DOHH2 (cell line): ENCODE measurements around the gene OGFOD2.

ENCODE experiments used
- H3F3A ChIP-seq: fragments of 200-600 bp; sonication (generic), shearing (Covaris generic); 2 replicates; pipeline ENCODE4 v1.6.0; 2016; ENCODE audit warnings: antibody characterized with exemption, mild to moderate bottlenecking; ENCODE audit not compliant: control insufficient read depth, insufficient read depth
- H3K27ac ChIP-seq: fragments of 200-600 bp; sonication (generic); 2 replicates; pipeline ENCODE4 v1.5.1; 2014; ENCODE audit warnings: low read depth, mild to moderate bottlenecking, low read length, moderate library complexity
- H3K27me3 ChIP-seq: fragments of 200-600 bp; sonication (generic); 2 replicates; pipeline ENCODE4 v1.6.1; 2014; ENCODE audit warnings: mild to moderate bottlenecking, low read length, mixed read lengths; ENCODE audit not compliant: control insufficient read depth
- H3K36me3 ChIP-seq: fragments of 200-600 bp; sonication (generic); 2 replicates; pipeline ENCODE4 v1.6.1; 2014; ENCODE audit warnings: mild to moderate bottlenecking, low read length, moderate library complexity, mixed read lengths; ENCODE audit not compliant: control insufficient read depth
- H3K4me1 ChIP-seq: fragments of 200-600 bp; sonication (generic); 2 replicates; pipeline ENCODE4 v1.6.1; 2014; ENCODE audit warnings: mild to moderate bottlenecking, low read length, mixed read lengths; ENCODE audit not compliant: control insufficient read depth
- H3K4me2 ChIP-seq: fragments of 200-600 bp; sonication (generic); 2 replicates; pipeline ENCODE4 v1.6.0; 2014; ENCODE audit warnings: mild to moderate bottlenecking, low read length, moderate library complexity
- H3K4me3 ChIP-seq: fragments of 200-600 bp; sonication (generic); 2 replicates; pipeline ENCODE4 v1.5.1; 2014; ENCODE audit warnings: mild to moderate bottlenecking, low read length, mixed read lengths
- H3K79me2 ChIP-seq: fragments of 200-600 bp; sonication (generic); 2 replicates; pipeline ENCODE4 v1.6.1; 2014; ENCODE audit warnings: mild to moderate bottlenecking, low read length, mixed read lengths; ENCODE audit not compliant: control insufficient read depth
- H3K9me2 ChIP-seq: fragments of 200-600 bp; sonication (generic); replicated peaks from 2 replicates; pipeline ENCODE4 v1.6.1; 2014; ENCODE audit warnings: mild to moderate bottlenecking, low read length, mixed read lengths; ENCODE audit not compliant: control insufficient read depth
- H3K9me3 ChIP-seq: fragments of 200-600 bp; sonication (generic); 2 replicates; pipeline ENCODE4 v1.6.1; 2014; ENCODE audit warnings: antibody characterized with exemption, low read length, mixed read lengths; ENCODE audit not compliant: control insufficient read depth, insufficient read depth
- H4K20me1 ChIP-seq: fragments of 200-600 bp; sonication (generic); 2 replicates; pipeline ENCODE4 v1.6.0; 2014; ENCODE audit warnings: low read depth, mild to moderate bottlenecking, antibody characterized with exemption, low read length, moderate library complexity; ENCODE audit not compliant: control insufficient read depth, insufficient read depth
- CTCF ChIP-seq: fragments of 200-600 bp; sonication (generic); IDR thresholded peaks from one replicate; pipeline ENCODE4 v1.5.1; 2014; ENCODE audit warnings: antibody characterized with exemption, mild to moderate bottlenecking, low read depth, low read length; ENCODE audit not compliant: poor library complexity, severe bottlenecking
- EZH2phosphoT487 ChIP-seq: fragments of 200-600 bp; sonication (generic); IDR thresholded peaks from 2 replicates; pipeline ENCODE4 v1.6.1; 2017; ENCODE audit warnings: borderline replicate concordance, mild to moderate bottlenecking, antibody characterized with exemption, low read length, moderate library complexity, mixed read lengths

The OGFOD2 gene

GRCh38 chr12:122947352-122947792, 27.7 kb upstream of the OGFOD2 start:
- Histone ChIP-seq H3K4me2 (no peak overlapping the region), H3K27ac (no peak overlapping the region)

GRCh38 chr12:122948605-122949004, 26.4 kb upstream of the OGFOD2 start:
- TF ChIP-seq EZH2phosphoT487 (no peak), CTCF (no peak)
- H3K27me3 ChIP-seq = no peaks in the 10 kb centered on the region
- H4K20me1 ChIP-seq = no peaks in the 10 kb centered on the region
- no peak overlapping the region for H3K4me2 ChIP-seq
- no peaks in the 10 kb centered on the region for H3F3A ChIP-seq
- no peaks in the 10 kb centered on the region for H3K9me2 ChIP-seq
- no peaks in the 10 kb centered on the region for H3K9me3 ChIP-seq
- no peaks in the 10 kb centered on the region for H3K36me3 ChIP-seq
- no peak overlapping the region for H3K4me3 ChIP-seq
- H3K79me2 ChIP-seq = no peaks in the 10 kb centered on the region
- H3K27ac ChIP-seq = no peak overlapping the region
- H3K4me1 ChIP-seq = peaks cover 7% of the 10 kb centered on the region

More at GRCh38 chr12:122947352-122947792, 27.7 kb upstream of the OGFOD2 start:
- H3K36me3 ChIP-seq = no peaks in the 10 kb centered on the region
- peaks cover 7% of the 10 kb centered on the region for H3K4me1 ChIP-seq
- H3K9me3 ChIP-seq = no peaks in the 10 kb centered on the region
- no peak overlapping the region for H3K4me3 ChIP-seq
- H3F3A ChIP-seq = no peaks in the 10 kb centered on the region
- TF ChIP-seq EZH2phosphoT487 = no peak
- TF ChIP-seq CTCF = no peak
- H3K9me2 ChIP-seq = no peaks in the 10 kb centered on the region
- H3K27me3 ChIP-seq = no peaks in the 10 kb centered on the region
- H4K20me1 ChIP-seq = no peaks in the 10 kb centered on the region
- H3K79me2 ChIP-seq = no peaks in the 10 kb centered on the region

GRCh38 chr12:122949405-122949804, 25.6 kb upstream of the OGFOD2 start:
- Histone ChIP-seq H3K9me2 (no peaks in the 10 kb centered on the region), H3K36me3 (no peaks in the 10 kb centered on the region), H3K4me3 (no peak overlapping the region), H3K4me1 (peaks cover 7% of the 10 kb centered on the region), H3F3A (no peaks in the 10 kb centered on the region), H3K27me3 (no peaks in the 10 kb centered on the region), H3K79me2 (no peaks in the 10 kb centered on the region), H3K27ac (no peak overlapping the region), H3K9me3 (no peaks in the 10 kb centered on the region), H4K20me1 (no peaks in the 10 kb centered on the region), H3K4me2 (no peak overlapping the region)
- TF ChIP-seq EZH2phosphoT487 = no peak
- TF ChIP-seq CTCF = no peak
